ENCODE data around the gene C4A. TPM values are rescaled to one million over a fixed set of nuclear protein-coding genes. Genes with fewer than 3 reads are reported as not detected.
"Not testable (repeated sequence)": the region's sequence is repeated elsewhere in the genome, so short reads cannot be mapped to it uniquely, and the experiment has no call there.

C4A gene
- 2.1 and 2.2 TPM in 2 replicates for total RNA-seq
- polyA plus RNA-seq = 1.9 and 2.5 TPM in 2 replicates

DNA sequence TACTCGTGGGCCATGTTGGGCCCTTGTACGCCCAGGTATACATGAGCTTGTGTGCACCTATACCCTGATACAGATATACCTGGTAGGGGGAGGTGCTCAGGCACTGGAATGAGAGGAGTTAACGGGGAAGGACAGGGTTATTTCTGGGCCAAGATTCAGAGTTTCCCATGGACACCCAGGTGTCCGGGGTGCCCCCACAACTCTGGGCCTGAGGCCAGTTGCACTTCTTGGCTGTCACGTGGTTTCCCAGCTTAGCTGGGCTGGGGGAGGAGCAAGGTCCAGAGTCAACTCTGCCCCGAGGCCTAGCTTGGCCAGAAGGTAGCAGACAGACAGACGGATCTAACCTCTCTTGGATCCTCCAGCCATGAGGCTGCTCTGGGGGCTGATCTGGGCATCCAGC, at the start of gene C4A:
C4A (plus strand) TSS at position 314 of the 400 bp plus-strand sequence; CDS start at position 365, 51 bp downstream.
- not testable (repeated sequence) for H3K27me3 ChIP-seq; DNase-seq (ENCODE audit: low read depth in 1 of 2, low spot score in 1 of 2); H3K36me3 ChIP-seq

DNA sequence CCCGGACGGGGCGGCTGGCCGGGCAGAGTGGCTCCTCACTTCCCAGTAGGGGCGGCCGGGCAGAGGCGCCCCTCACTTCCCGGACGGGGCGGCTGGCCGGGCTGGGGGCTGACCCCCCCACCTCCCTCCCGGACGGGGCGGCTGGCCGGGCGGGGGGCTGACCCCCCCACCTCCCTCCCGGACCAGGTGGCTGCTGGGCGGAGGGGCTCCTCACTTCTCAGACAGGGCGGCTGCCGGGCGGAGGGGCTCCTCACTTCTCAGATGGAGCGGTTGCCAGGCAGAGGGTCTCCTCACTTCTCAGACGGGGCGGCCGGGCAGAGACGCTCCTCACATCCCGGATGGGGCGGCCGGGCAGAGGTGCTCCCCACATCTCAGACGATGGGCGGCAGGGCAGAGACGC, 49.7 kb upstream of the C4A start:
- not testable (repeated sequence) for H3K36me3 ChIP-seq; DNase-seq (ENCODE audit: low read depth in 1 of 2, low spot score in 1 of 2); H3K27ac ChIP-seq; H3K27me3 ChIP-seq; H3K4me3 ChIP-seq; H3K9me3 ChIP-seq (ENCODE audit: low read depth); H3K4me1 ChIP-seq (ENCODE audit: low read depth)

More for the DNA sequence above, at the start of gene C4A:
- H3K27ac ChIP-seq; H3K4me3 ChIP-seq; H3K9me3 ChIP-seq (ENCODE audit: low read depth); H3K4me1 ChIP-seq (ENCODE audit: low read depth): not testable (repeated sequence)

DNA sequence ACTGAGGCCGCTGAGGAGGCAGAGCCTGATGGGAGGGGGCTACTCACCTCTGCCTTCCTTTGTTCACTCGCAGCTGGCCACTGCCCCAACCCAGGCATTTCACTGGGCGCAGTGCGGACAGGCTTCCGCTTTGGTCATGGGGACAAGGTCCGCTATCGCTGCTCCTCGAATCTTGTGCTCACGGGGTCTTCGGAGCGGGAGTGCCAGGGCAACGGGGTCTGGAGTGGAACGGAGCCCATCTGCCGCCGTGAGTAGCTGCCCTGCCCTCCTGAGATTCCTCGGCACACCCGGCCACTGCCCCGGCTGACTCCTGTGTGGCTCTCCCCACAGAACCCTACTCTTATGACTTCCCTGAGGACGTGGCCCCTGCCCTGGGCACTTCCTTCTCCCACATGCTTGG, 48.3 kb upstream of the C4A start:
- H3K4me1 ChIP-seq (ENCODE audit: low read depth) = no peaks in the 10 kb centered on the region
- TF ChIP-seq, protein P1, sequence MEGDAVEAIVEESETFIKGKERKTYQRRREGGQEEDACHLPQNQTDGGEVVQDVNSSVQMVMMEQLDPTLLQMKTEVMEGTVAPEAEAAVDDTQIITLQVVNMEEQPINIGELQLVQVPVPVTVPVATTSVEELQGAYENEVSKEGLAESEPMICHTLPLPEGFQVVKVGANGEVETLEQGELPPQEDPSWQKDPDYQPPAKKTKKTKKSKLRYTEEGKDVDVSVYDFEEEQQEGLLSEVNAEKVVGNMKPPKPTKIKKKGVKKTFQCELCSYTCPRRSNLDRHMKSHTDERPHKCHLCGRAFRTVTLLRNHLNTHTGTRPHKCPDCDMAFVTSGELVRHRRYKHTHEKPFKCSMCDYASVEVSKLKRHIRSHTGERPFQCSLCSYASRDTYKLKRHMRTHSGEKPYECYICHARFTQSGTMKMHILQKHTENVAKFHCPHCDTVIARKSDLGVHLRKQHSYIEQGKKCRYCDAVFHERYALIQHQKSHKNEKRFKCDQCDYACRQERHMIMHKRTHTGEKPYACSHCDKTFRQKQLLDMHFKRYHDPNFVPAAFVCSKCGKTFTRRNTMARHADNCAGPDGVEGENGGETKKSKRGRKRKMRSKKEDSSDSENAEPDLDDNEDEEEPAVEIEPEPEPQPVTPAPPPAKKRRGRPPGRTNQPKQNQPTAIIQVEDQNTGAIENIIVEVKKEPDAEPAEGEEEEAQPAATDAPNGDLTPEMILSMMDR (IDR thresholded peaks at IDR 0.05; ENCODE audit: low read depth, low read length) = no peak

DNA sequence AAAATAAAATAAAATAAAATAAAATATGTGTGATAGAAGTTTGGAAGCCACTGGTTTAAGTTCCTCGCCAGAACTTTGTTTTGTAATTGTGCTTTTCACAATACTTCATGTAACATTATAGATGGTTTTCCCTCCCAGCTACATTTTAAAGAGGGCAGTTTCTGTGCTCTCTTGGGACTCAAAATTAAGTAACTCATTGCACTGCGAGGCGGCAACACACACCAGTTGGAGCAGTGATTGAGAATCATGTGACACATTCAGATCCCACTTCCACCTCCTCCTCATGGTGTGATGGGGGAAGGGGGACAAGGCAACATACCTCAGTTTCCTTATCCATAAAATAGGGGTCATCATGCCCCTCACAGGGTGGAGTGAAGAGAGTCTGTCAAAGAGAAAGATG, 46.8 kb upstream of the C4A start:
- H3K4me3 ChIP-seq = no peak overlapping the region
- TF ChIP-seq, protein P1 (IDR thresholded peaks at IDR 0.05; ENCODE audit: low read depth, low read length) = no peak

More for the DNA sequence above, 48.3 kb upstream of the C4A start:
- no peak for DNase-seq (ENCODE audit: low read depth in 1 of 2, low spot score in 1 of 2)
- Histone ChIP-seq H3K4me3 (no peak overlapping the region), H3K36me3 (no peaks in the 10 kb centered on the region), H3K9me3 (ENCODE audit: low read depth) (no peaks in the 10 kb centered on the region), H3K27ac (no peak overlapping the region), H3K27me3 (no peaks in the 10 kb centered on the region)

DNA sequence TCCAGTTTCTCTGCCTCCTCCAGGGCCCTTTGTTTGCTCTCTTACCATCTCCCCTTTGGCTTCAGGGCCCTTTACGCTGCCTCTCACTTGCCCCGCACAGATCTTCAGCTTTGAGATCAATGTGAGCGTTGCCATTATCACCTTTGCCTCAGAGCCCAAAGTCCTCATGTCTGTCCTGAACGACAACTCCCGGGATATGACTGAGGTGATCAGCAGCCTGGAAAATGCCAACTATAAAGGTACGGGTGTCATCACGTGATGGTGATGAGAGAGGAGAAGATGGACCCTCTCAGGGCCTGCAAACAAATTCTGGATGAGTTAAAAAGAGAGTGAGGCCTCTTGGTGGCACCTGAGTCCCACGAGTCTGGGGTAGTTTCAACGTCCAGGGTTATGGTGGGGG, 46.0 kb upstream of the C4A start:
- Histone ChIP-seq H3K4me3 (no peak overlapping the region), H3K27ac (no peak overlapping the region), H3K36me3 (no peaks in the 10 kb centered on the region), H3K4me1 (ENCODE audit: low read depth) (no peaks in the 10 kb centered on the region), H3K27me3 (no peaks in the 10 kb centered on the region), H3K9me3 (ENCODE audit: low read depth) (no peaks in the 10 kb centered on the region)
- DNase-seq (ENCODE audit: low read depth in 1 of 2, low spot score in 1 of 2) = no peak
- TF ChIP-seq, protein P1 (IDR thresholded peaks at IDR 0.05; ENCODE audit: low read depth, low read length) = no peak

More for the DNA sequence above, 46.8 kb upstream of the C4A start:
- no peak for DNase-seq (ENCODE audit: low read depth in 1 of 2, low spot score in 1 of 2)
- Histone ChIP-seq H3K4me1 (ENCODE audit: low read depth) (no peaks in the 10 kb centered on the region), H3K9me3 (ENCODE audit: low read depth) (no peaks in the 10 kb centered on the region), H3K36me3 (no peaks in the 10 kb centered on the region), H3K27ac (no peak overlapping the region), H3K27me3 (no peaks in the 10 kb centered on the region)

DNA sequence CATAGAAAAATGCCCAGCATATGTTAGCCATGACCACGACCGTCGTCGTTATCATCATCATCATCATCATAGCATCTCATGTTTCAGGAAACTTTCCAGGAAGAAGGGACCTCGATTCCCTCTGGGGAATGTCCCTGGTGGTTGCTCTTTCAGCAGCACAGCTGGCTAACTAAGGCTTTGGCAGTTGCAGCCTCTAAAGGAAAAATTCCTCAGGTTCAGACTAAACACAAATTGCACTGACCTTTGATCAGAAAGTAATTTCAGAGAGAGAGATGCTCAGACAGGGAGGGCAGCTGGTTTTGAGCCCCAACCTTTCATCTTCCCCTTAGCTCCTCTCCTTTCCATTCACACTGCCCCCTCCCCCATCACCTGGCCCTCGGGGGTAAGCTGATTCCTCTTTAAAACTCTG, 41.6 kb upstream of the C4A start:
- DNase-seq (ENCODE audit: low read depth in 1 of 2, low spot score in 1 of 2) = no peak

More for the DNA sequence above, 41.6 kb upstream of the C4A start:
- H3K27me3 ChIP-seq = no peaks in the 10 kb centered on the region
- H3K9me3 ChIP-seq (ENCODE audit: low read depth) = no peaks in the 10 kb centered on the region
- no peak overlapping the region for H3K4me3 ChIP-seq
- no peaks in the 10 kb centered on the region for H3K4me1 ChIP-seq (ENCODE audit: low read depth)
- TF ChIP-seq, protein P1 (IDR thresholded peaks at IDR 0.05; ENCODE audit: low read depth, low read length) = no peak
- no peak overlapping the region for H3K27ac ChIP-seq
- H3K36me3 ChIP-seq = no peaks in the 10 kb centered on the region
